ENCODE measurements around the gene ARID3A. TPM values are rescaled to one million over a fixed set of nuclear protein-coding genes. Genes with fewer than 3 reads are reported as not detected.

ARID3A gene
- total and polyA plus RNA-seq, 2 of the 13 experiments (the other 11 are each of a cell fraction or from before 2014, with no cell fraction given) = 71.3 to 77.9 TPM

DNA sequence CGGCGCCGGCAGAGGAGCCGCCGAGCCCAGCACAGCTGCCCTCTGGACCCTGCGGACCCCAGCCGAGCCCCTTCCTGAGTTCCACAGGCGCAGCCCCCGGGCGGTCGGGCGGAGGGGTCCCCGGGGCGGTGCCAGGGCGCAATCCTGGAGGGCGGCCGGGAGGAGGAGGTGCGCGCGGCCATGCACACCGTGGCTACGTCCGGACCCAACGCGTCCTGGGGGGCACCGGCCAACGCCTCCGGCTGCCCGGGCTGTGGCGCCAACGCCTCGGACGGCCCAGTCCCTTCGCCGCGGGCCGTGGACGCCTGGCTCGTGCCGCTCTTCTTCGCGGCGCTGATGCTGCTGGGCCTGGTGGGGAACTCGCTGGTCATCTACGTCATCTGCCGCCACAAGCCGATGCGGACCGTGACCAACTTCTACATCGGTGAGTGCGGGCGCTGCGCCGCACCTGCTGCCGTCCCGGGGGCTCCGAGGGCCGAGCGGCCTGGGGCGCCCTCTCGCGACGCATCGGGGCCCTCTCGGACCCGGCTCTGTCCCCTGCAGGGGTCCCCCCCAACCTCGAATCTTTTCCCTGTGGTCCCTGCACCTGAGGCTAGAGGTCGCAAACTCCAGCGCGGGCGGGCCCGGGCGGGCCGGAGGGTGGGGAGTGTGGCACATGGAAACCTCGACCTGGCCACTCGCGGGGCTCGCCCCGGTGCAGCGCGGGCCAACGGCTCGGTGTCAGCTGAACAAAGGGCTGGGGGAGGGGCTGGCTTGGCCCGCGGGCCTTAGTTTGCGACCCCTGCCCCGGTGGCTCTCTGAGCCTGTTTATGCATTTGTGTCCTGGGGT, 8.3 kb upstream of the ARID3A start, which contains the start of gene KISS1R (continued):
- TF ChIP-seq NONO (IDR thresholded peaks at IDR 0.05) (no peak), NONO (CRISPR knock-in tag; conservative IDR thresholded peaks at IDR 0.05) (peak; percentile 62; the same call in 1 of the 2 replicates), ZNF354B (CRISPR knock-in tag; IDR thresholded peaks at IDR 0.05) (peak; percentile 67; the same call in 1 of the 2 replicates), ARNT2 (CRISPR knock-in tag; IDR thresholded peaks at IDR 0.05; ENCODE audit: low read depth) (peak; percentile 64), ZFP90 (CRISPR knock-in tag; IDR thresholded peaks at IDR 0.05; ENCODE audit: borderline replicate concordance) (peak; percentile 46; the same call in 1 of the 2 replicates), ZC3H13 (CRISPR knock-in tag; IDR thresholded peaks at IDR 0.05) (peak; percentile 78; the same call in 1 of the 2 replicates), PITX1 (CRISPR knock-in tag; IDR thresholded peaks at IDR 0.05) (peak; percentile 34; the same call in 1 of the 2 replicates), ZNF567 (CRISPR knock-in tag; IDR thresholded peaks at IDR 0.05; ENCODE audit: borderline replicate concordance) (no peak), ZNF879 (CRISPR knock-in tag; IDR thresholded peaks at IDR 0.05) (peak; percentile 31; the same call in 1 of the 2 replicates)
- TF ChIP-seq, protein P1, sequence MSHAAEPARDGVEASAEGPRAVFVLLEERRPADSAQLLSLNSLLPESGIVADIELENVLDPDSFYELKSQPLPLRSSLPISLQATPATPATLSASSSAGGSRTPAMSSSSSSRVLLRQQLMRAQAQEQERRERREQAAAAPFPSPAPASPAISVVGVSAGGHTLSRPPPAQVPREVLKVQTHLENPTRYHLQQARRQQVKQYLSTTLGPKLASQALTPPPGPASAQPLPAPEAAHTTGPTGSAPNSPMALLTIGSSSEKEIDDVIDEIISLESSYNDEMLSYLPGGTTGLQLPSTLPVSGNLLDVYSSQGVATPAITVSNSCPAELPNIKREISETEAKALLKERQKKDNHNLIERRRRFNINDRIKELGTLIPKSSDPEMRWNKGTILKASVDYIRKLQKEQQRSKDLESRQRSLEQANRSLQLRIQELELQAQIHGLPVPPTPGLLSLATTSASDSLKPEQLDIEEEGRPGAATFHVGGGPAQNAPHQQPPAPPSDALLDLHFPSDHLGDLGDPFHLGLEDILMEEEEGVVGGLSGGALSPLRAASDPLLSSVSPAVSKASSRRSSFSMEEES (CRISPR knock-in tag; IDR thresholded peaks at IDR 0.05) = 0 out of 2 replicates have a peak, but pooled peaks have one; percentile 19
- TF ChIP-seq, protein P2, sequence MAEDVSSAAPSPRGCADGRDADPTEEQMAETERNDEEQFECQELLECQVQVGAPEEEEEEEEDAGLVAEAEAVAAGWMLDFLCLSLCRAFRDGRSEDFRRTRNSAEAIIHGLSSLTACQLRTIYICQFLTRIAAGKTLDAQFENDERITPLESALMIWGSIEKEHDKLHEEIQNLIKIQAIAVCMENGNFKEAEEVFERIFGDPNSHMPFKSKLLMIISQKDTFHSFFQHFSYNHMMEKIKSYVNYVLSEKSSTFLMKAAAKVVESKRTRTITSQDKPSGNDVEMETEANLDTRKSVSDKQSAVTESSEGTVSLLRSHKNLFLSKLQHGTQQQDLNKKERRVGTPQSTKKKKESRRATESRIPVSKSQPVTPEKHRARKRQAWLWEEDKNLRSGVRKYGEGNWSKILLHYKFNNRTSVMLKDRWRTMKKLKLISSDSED (CRISPR knock-in tag; IDR thresholded peaks at IDR 0.05) = no peak
- TF ChIP-seq, protein P3, sequence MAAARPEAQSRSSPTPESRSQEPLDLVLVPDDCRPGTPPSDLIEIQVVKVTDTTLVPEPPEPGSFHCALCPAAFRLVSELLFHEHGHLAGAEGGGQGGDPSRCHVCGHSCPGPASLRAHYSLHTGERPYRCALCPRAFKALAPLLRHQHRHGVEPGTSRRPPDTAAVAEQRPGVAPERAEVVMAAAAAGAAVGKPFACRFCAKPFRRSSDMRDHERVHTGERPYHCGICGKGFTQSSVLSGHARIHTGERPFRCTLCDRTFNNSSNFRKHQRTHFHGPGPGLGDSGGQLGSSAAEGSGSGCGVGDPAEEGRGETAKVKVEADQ (CRISPR knock-in tag; IDR thresholded peaks at IDR 0.05; ENCODE audit: borderline replicate concordance) = 0 out of 2 replicates have a peak, but pooled peaks have one; percentile 54
- TF ChIP-seq, protein P4, sequence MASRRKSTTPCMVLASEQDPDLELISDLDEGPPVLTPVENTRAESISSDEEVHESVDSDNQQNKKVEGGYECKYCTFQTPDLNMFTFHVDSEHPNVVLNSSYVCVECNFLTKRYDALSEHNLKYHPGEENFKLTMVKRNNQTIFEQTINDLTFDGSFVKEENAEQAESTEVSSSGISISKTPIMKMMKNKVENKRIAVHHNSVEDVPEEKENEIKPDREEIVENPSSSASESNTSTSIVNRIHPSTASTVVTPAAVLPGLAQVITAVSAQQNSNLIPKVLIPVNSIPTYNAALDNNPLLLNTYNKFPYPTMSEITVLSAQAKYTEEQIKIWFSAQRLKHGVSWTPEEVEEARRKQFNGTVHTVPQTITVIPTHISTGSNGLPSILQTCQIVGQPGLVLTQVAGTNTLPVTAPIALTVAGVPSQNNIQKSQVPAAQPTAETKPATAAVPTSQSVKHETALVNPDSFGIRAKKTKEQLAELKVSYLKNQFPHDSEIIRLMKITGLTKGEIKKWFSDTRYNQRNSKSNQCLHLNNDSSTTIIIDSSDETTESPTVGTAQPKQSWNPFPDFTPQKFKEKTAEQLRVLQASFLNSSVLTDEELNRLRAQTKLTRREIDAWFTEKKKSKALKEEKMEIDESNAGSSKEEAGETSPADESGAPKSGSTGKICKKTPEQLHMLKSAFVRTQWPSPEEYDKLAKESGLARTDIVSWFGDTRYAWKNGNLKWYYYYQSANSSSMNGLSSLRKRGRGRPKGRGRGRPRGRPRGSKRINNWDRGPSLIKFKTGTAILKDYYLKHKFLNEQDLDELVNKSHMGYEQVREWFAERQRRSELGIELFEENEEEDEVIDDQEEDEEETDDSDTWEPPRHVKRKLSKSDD (CRISPR knock-in tag; IDR thresholded peaks at IDR 0.05; ENCODE audit: low read depth) = 0 out of 2 replicates have a peak, but pooled peaks have one; percentile 27
- TF ChIP-seq, protein P5, sequence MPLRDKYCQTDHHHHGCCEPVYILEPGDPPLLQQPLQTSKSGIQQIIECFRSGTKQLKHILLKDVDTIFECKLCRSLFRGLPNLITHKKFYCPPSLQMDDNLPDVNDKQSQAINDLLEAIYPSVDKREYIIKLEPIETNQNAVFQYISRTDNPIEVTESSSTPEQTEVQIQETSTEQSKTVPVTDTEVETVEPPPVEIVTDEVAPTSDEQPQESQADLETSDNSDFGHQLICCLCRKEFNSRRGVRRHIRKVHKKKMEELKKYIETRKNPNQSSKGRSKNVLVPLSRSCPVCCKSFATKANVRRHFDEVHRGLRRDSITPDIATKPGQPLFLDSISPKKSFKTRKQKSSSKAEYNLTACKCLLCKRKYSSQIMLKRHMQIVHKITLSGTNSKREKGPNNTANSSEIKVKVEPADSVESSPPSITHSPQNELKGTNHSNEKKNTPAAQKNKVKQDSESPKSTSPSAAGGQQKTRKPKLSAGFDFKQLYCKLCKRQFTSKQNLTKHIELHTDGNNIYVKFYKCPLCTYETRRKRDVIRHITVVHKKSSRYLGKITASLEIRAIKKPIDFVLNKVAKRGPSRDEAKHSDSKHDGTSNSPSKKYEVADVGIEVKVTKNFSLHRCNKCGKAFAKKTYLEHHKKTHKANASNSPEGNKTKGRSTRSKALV (CRISPR knock-in tag; IDR thresholded peaks at IDR 0.05) = peak; percentile 84; the same call in 1 of the 2 replicates
- TF ChIP-seq, protein P6, sequence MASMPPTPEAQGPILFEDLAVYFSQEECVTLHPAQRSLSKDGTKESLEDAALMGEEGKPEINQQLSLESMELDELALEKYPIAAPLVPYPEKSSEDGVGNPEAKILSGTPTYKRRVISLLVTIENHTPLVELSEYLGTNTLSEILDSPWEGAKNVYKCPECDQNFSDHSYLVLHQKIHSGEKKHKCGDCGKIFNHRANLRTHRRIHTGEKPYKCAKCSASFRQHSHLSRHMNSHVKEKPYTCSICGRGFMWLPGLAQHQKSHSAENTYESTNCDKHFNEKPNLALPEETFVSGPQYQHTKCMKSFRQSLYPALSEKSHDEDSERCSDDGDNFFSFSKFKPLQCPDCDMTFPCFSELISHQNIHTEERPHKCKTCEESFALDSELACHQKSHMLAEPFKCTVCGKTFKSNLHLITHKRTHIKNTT (CRISPR knock-in tag; IDR thresholded peaks at IDR 0.05) = no peak

All from HepG2 (cell line).